SK-N-SH treated with all-trans-retinoic acid at 6 μM for 48 hours (cell line): ENCODE data around the gene KLC1.

Source experiments
- ATAC-seq: fragments of 200-7000 bp; cut with Tn5 transposase; 3 replicates; pipeline ENCODE4 v1.9.1; 2020; ENCODE audit warnings: mild to moderate bottlenecking, moderate library complexity
- ARNTL ChIP-seq: fragments of 450-650 bp; formaldehyde crosslinking; IDR thresholded peaks from 2 replicates; pipeline ENCODE4 v1.5.0; 2020; ENCODE audit warnings: low read depth, mild to moderate bottlenecking, moderate library complexity, borderline replicate concordance
- BACH2 ChIP-seq: fragments of 250-450 bp; sonication (Bioruptor Pico); IDR thresholded peaks from 2 replicates; pipeline ENCODE4 v1.9.0; 2021; ENCODE audit warnings: mild to moderate bottlenecking, borderline replicate concordance
- CREB5 ChIP-seq: fragments of 250-450 bp; sonication (Bioruptor Pico); IDR thresholded peaks from 2 replicates; pipeline ENCODE4 v1.5.1; 2020; ENCODE audit warnings: low read depth, mild to moderate bottlenecking, moderate library complexity
- CSDC2 ChIP-seq: fragments of 250-450 bp; sonication (Bioruptor Pico); IDR thresholded peaks from 2 replicates; pipeline ENCODE4 v1.5.0; 2020; ENCODE audit warnings: mild to moderate bottlenecking, moderate library complexity
- CSRNP3 ChIP-seq: fragments of 250-450 bp; sonication (Bioruptor Pico); IDR thresholded peaks from 2 replicates; pipeline ENCODE4 v1.5.1; 2021; ENCODE audit warnings: mild to moderate bottlenecking, moderate library complexity
- ESRRG ChIP-seq: fragments of 250-450 bp; sonication (Bioruptor Pico); IDR thresholded peaks from 2 replicates; pipeline ENCODE4 v1.6.1; 2021; ENCODE audit warnings: mild to moderate bottlenecking
- GLIS3 ChIP-seq: fragments of 250-450 bp; sonication (Bioruptor Pico); IDR thresholded peaks from 2 replicates; pipeline ENCODE4 v1.5.0; 2020; ENCODE audit warnings: mild to moderate bottlenecking, moderate library complexity
- ISL1 ChIP-seq: fragments of 250-450 bp; sonication (Bioruptor Pico); IDR thresholded peaks from 2 replicates; pipeline ENCODE4 v2.1.2; 2022; ENCODE audit warnings: mild to moderate bottlenecking, moderate library complexity
- OSR1 ChIP-seq: fragments of 250-450 bp; sonication (Bioruptor Pico); IDR thresholded peaks from 2 replicates; pipeline ENCODE4 v1.8.0; 2022; ENCODE audit warnings: moderate library complexity, mild to moderate bottlenecking, inconsistent platforms
- POU6F1 ChIP-seq: fragments of 250-450 bp; sonication (Bioruptor Pico); IDR thresholded peaks from 2 replicates; pipeline ENCODE4 v1.8.0; 2021; ENCODE audit warnings: low read depth, mild to moderate bottlenecking, moderate library complexity, borderline replicate concordance
- SNAI2 ChIP-seq: fragments of 250-450 bp; sonication (Bioruptor Pico); IDR thresholded peaks from 2 replicates; pipeline ENCODE4 v1.5.0; 2020; ENCODE audit warnings: mild to moderate bottlenecking, moderate library complexity
- TCF4 ChIP-seq: fragments of 250-450 bp; sonication (Bioruptor Pico); IDR thresholded peaks from 2 replicates; pipeline ENCODE4 v1.8.0; 2021; ENCODE audit warnings: mild to moderate bottlenecking, moderate library complexity, borderline replicate concordance
- ZC3H10 ChIP-seq: fragments of 250-450 bp; sonication (Bioruptor Pico); IDR thresholded peaks from 2 replicates; pipeline ENCODE4 v1.5.1; 2021; ENCODE audit warnings: mild to moderate bottlenecking, moderate library complexity
- ZFP3 ChIP-seq: fragments of 250-450 bp; sonication (Bioruptor Pico); IDR thresholded peaks from 2 replicates; pipeline ENCODE4 v1.5.0; 2020; ENCODE audit warnings: mild to moderate bottlenecking, moderate library complexity
- ZFP30 ChIP-seq: fragments of 450-650 bp; formaldehyde crosslinking; IDR thresholded peaks from 2 replicates; pipeline ENCODE4 v1.5.0; 2022; ENCODE audit warnings: mild to moderate bottlenecking, moderate library complexity
- ZNF565 ChIP-seq: fragments of 450-650 bp; formaldehyde crosslinking; conservative IDR thresholded peaks from 2 replicates; pipeline ENCODE4 v1.5.0; 2020; ENCODE audit warnings: low read depth, mild to moderate bottlenecking, moderate library complexity
- ZNF70 ChIP-seq: fragments of 450-650 bp; formaldehyde crosslinking; IDR thresholded peaks from 2 replicates; pipeline ENCODE4 v1.5.0; 2020; ENCODE audit warnings: mild to moderate bottlenecking, moderate library complexity
- ZNF8 ChIP-seq: fragments of 450-650 bp; formaldehyde crosslinking; IDR thresholded peaks from 2 replicates; pipeline ENCODE4 v1.5.0; 2020; ENCODE audit warnings: mild to moderate bottlenecking, moderate library complexity
- TF ChIP-seq, protein P1 (sequence below): fragments of 250-450 bp; sonication (Bioruptor Pico); IDR thresholded peaks from 2 replicates; pipeline ENCODE4 v1.5.0; 2020; ENCODE audit warnings: mild to moderate bottlenecking, moderate library complexity
- TF ChIP-seq, protein P2 (sequence below): fragments of 250-450 bp; sonication (Bioruptor Pico); IDR thresholded peaks from 2 replicates; pipeline ENCODE4 v1.8.0; 2020; ENCODE audit warnings: mild to moderate bottlenecking, moderate library complexity, borderline replicate concordance

KLC1 gene

DNA sequence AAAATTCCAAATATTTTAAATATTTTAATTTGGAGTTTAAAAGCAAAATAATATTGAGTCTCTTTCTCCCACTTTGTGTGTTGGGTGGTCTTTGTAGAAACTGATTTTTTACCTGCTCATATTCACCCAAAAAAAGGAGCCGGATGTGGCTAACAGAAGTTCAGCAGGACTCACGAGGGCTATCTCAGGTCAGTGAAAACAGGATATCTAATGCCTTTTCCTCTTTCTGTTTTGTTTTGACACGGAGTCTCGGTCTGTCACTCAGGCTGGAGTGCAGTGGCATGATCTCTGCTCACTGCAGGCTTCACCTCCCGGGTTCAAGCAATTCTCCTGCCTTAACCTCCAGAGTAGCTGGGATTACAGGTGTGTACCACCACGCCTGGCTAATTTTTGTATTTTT, 35.4 kb upstream of the KLC1 start (continued):
- no peak for TF ChIP-seq CREB5 (CRISPR knock-in tag)

DNA sequence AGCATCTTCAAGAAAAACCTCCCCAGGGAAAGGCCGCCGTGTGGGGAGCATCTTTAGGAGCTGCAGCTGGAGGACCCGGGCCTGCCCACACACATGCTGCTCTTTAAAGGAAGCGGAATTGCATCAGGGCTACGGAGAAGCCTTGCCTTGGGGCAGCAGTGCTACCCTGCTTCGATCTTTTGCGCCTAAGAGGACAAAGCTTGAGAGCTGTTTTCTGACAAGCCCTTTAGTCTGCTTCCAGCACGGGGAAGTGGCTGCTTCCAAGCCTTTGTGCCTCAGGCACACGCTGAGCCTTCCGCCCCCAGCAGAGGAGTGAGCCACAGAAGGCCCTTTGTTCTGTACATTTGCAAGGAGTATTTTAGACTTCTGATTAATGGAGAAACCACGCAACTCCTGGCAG, 34.7 kb upstream of the KLC1 start:
- no peak for TF ChIP-seq ZNF70 (CRISPR knock-in tag)
- no peak for TF ChIP-seq ZNF565
- TF ChIP-seq, protein P1, sequence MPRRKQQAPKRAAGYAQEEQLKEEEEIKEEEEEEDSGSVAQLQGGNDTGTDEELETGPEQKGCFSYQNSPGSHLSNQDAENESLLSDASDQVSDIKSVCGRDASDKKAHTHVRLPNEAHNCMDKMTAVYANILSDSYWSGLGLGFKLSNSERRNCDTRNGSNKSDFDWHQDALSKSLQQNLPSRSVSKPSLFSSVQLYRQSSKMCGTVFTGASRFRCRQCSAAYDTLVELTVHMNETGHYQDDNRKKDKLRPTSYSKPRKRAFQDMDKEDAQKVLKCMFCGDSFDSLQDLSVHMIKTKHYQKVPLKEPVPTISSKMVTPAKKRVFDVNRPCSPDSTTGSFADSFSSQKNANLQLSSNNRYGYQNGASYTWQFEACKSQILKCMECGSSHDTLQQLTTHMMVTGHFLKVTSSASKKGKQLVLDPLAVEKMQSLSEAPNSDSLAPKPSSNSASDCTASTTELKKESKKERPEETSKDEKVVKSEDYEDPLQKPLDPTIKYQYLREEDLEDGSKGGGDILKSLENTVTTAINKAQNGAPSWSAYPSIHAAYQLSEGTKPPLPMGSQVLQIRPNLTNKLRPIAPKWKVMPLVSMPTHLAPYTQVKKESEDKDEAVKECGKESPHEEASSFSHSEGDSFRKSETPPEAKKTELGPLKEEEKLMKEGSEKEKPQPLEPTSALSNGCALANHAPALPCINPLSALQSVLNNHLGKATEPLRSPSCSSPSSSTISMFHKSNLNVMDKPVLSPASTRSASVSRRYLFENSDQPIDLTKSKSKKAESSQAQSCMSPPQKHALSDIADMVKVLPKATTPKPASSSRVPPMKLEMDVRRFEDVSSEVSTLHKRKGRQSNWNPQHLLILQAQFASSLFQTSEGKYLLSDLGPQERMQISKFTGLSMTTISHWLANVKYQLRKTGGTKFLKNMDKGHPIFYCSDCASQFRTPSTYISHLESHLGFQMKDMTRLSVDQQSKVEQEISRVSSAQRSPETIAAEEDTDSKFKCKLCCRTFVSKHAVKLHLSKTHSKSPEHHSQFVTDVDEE (CRISPR knock-in tag) = no peak
- no peak for TF ChIP-seq SNAI2 (CRISPR knock-in tag)
- no peak for TF ChIP-seq OSR1 (CRISPR knock-in tag)
- no peak for TF ChIP-seq GLIS3 (CRISPR knock-in tag)
- ATAC-seq = no peak

DNA sequence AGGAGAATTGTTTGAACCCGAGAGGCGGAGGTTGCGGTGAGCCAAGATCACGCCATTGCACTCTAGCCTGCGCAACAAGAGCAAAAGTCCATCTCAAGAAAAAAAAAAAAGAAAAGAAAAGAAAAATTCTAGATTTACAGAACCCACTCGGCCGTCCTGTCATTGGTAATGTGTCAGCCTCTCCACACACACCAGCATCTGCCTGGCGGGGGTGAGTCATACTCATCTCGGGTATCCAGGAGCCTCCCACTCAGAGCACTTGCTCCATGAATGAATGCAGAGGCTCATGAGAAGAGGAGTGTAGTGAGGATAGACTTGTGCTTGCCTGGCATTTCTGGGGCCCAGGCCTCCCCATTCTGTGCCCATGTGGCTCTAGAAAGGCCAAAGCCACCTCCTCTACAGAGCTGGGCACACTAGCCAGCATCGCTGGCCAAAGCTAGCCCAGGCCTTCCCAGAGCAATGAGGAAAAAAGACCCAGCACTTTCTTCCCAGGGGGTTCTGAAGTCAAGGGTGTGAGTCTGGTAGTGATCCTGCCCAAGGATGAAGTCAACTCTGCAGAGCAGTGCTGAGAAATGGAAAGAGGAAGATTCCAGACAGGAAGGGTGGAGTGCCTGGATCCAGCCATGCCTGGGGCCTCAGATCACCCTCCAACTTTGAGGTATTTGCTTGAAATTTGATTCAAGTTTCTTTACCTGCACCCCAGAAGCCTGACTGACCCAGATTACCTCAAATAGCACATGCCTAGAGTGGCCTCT, 31.2 kb upstream of the KLC1 start:
- ATAC-seq = peak; percentile 100
- TF ChIP-seq BACH2 = no peak
- no peak for TF ChIP-seq SNAI2 (CRISPR knock-in tag)
- no peak for TF ChIP-seq ZFP3 (CRISPR knock-in tag)
- TF ChIP-seq ZFP30 (CRISPR knock-in tag) = no peak
- TF ChIP-seq TCF4 = no peak
- no peak for TF ChIP-seq ZC3H10 (CRISPR knock-in tag)
- no peak for TF ChIP-seq ZNF70 (CRISPR knock-in tag)
- TF ChIP-seq CREB5 (CRISPR knock-in tag) = no peak
- TF ChIP-seq, protein P1 (CRISPR knock-in tag) = no peak
- TF ChIP-seq ZNF8 = no peak
- TF ChIP-seq CSRNP3 (CRISPR knock-in tag) = no peak
- no peak for TF ChIP-seq POU6F1 (CRISPR knock-in tag)
- TF ChIP-seq ISL1 (CRISPR knock-in tag) = no peak
- TF ChIP-seq ESRRG (CRISPR knock-in tag) = no peak
- no peak for TF ChIP-seq CSDC2 (CRISPR knock-in tag)
- no peak for TF ChIP-seq ARNTL (CRISPR knock-in tag)
- TF ChIP-seq, protein P2, sequence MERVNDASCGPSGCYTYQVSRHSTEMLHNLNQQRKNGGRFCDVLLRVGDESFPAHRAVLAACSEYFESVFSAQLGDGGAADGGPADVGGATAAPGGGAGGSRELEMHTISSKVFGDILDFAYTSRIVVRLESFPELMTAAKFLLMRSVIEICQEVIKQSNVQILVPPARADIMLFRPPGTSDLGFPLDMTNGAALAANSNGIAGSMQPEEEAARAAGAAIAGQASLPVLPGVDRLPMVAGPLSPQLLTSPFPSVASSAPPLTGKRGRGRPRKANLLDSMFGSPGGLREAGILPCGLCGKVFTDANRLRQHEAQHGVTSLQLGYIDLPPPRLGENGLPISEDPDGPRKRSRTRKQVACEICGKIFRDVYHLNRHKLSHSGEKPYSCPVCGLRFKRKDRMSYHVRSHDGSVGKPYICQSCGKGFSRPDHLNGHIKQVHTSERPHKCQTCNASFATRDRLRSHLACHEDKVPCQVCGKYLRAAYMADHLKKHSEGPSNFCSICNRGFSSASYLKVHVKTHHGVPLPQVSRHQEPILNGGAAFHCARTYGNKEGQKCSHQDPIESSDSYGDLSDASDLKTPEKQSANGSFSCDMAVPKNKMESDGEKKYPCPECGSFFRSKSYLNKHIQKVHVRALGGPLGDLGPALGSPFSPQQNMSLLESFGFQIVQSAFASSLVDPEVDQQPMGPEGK = no peak
- no peak for TF ChIP-seq ZNF565
